HFFc6 (cell line): Measurements from ENCODE around the gene WNT3A. TPM values are rescaled to one million over a fixed set of nuclear protein-coding genes. Genes with fewer than 3 reads are reported as not detected.
A peak's percentile ranks its signal among the peaks of the same experiment; 100 is the strongest.

Source experiments
- DNase-seq: peaks from one replicate; pipeline ENCODE4 v3.0.0-alpha.2; 2018
- H3K27ac Mint-ChIP-seq: 2 replicates; pipeline ENCODE4 v1.8.0; 2020; ENCODE audit warnings: mild to moderate bottlenecking, mixed read lengths
- H3K27me3 Mint-ChIP-seq: 2 replicates; pipeline ENCODE4 v1.8.0; 2021; ENCODE audit warnings: mild to moderate bottlenecking, moderate library complexity, mixed read lengths; ENCODE audit not compliant: insufficient read depth
- H3K36me3 Mint-ChIP-seq: 2 replicates; pipeline ENCODE4 v1.8.0; 2021; ENCODE audit warnings: low read depth, mixed read lengths
- H3K4me1 Mint-ChIP-seq: 2 replicates; pipeline ENCODE4 v1.8.0; 2020; ENCODE audit warnings: low read depth, mixed read lengths
- H3K4me3 Mint-ChIP-seq: 2 replicates; pipeline ENCODE4 v1.8.0; 2020; ENCODE audit warnings: mild to moderate bottlenecking, moderate library complexity, mixed read lengths
- H3K9me3 Mint-ChIP-seq: 2 replicates; pipeline ENCODE4 v1.8.0; 2020; ENCODE audit warnings: mild to moderate bottlenecking, mixed read lengths
- total RNA-seq, 6 experiments: library from RNA; stranded (reverse); fragmentation: NEBNext Ultra II Directional; extraction: Animal tissue kit (Norgen Biotek cat#: 25700); gene quantifications; 2 replicates in 1 of 6; 3 replicates in 5 of 6; pipeline ENCODE4 v1.2.3, GENCODE V29; 2021
- TF ChIP-seq, protein P1 (sequence below): fragments of 200-600 bp; sonication (generic); IDR thresholded peaks from 2 replicates; pipeline ENCODE4 v1.5.0; 2021; ENCODE audit warnings: antibody characterized with exemption, mild to moderate bottlenecking

The WNT3A gene
- total RNA-seq, 6 experiments from 2014 or later: not detected

DNA sequence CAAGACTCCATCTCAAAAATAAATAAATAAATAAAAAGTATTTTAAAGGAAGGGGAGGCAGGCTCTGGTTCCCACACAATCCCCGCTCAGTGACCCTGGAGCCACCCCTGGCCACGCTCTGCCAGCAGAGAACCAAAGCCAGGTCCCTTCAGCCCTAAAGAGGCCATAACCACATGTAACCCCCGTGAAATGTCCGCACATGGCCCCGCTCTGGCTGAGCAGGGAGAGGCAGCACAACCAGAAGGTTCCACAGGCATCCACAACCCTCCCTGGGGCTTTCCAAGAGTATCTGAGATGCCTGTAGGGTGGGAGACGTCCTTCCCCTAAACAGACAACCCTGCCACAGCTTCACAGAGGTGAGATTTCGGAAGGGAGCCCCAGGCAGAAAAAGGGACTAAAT is 74.3 kb downstream of the WNT3A start:
- peaks cover 22% of the 10 kb centered on the region for H3K36me3 Mint-ChIP-seq
- DNase-seq: no peak
- TF ChIP-seq, protein P1, sequence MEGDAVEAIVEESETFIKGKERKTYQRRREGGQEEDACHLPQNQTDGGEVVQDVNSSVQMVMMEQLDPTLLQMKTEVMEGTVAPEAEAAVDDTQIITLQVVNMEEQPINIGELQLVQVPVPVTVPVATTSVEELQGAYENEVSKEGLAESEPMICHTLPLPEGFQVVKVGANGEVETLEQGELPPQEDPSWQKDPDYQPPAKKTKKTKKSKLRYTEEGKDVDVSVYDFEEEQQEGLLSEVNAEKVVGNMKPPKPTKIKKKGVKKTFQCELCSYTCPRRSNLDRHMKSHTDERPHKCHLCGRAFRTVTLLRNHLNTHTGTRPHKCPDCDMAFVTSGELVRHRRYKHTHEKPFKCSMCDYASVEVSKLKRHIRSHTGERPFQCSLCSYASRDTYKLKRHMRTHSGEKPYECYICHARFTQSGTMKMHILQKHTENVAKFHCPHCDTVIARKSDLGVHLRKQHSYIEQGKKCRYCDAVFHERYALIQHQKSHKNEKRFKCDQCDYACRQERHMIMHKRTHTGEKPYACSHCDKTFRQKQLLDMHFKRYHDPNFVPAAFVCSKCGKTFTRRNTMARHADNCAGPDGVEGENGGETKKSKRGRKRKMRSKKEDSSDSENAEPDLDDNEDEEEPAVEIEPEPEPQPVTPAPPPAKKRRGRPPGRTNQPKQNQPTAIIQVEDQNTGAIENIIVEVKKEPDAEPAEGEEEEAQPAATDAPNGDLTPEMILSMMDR: no peak
- peak overlapping the region; percentile 87 for H3K4me3 Mint-ChIP-seq
- H3K4me1 Mint-ChIP-seq: peaks cover 24% of the 10 kb centered on the region
- H3K27ac Mint-ChIP-seq: peak overlapping the region; percentile 63
- H3K27me3 Mint-ChIP-seq: peaks cover 6% of the 10 kb centered on the region
- H3K9me3 Mint-ChIP-seq: no peaks in the 10 kb centered on the region

DNA sequence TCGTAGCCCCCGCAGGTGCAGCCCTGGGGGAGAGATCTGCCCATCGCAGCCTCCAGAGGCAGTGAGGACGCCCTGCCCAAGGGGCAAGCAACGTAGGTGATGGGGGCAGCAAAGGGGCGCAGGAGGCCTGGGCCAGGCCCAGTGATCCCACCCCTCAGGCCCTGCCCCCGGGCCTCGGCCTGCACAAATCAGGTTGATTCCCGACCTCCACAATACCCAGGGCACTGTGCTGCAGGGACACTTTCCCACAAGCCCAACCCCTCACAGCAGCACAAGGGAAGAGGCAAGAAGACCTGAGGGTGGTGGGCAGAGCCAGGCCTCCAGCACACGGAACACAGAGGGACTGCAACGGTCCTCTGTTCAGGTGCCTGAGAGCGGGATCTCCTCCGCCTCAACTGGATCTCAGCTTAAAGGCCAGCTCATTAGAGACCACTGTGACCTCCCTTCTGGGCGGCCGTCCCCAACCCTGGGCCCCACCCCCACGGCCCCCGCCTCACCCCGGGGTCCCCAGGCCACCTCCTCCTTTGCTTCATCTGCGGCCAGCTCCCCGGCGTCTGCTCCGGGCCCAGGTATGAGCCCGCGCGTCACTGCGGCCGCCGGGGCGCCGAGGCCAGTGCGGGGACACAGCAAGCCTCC is 74.9 kb downstream of the WNT3A start:
- peaks cover 30% of the 10 kb centered on the region for H3K4me1 Mint-ChIP-seq
- peak overlapping the region; percentile 95 for H3K27ac Mint-ChIP-seq
- DNase-seq: no peak
- H3K4me3 Mint-ChIP-seq: peak overlapping the region; percentile 87
- peaks cover 6% of the 10 kb centered on the region for H3K27me3 Mint-ChIP-seq
- no peaks in the 10 kb centered on the region for H3K9me3 Mint-ChIP-seq
- H3K36me3 Mint-ChIP-seq: peaks cover 22% of the 10 kb centered on the region
- TF ChIP-seq, protein P1: no peak

DNA sequence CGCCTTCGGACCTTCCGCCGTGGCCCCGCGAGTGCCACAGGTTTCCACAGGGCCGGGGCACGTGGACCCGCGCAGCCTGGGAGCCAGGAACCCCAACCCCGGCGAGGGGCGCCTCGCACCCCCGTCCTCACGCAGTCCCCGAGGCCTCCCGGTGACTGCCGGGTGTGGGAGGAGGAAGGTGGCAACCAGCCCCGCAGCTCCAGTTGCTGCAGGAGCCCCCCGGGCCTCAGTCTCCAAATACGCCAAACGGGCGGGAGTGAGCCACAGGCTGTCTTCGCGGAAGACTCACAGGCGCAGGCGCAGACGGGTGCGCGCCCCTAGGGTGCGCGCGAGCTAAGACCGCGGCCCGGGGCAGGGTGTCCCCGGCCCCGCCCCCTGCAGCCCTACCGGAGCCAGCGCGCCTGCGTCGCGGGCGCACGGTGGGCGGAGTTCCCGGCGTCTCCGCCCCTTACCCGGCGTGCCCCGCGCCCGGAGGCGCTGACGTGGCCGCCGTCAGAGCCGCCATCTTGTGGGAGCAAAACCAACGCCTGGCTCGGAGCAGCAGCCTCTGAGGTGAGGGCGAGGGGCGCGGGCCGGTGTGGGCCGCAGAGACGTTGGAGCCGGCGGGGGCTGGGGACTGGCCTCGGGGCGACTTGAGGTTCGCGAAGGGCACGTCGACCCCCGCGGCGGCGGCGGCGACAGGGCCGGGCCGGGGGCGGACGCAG is 75.6 kb downstream of the WNT3A start, which contains the start of gene ARF1:
Gene ARF1, plus strand, starts transcription at position 495 of the 704 bp plus-strand sequence. CDS start 14,407 bp downstream, outside the sequence.
- peaks cover 6% of the 10 kb centered on the region for H3K27me3 Mint-ChIP-seq
- H3K27ac Mint-ChIP-seq: peak within 1 kb of the TSS; percentile 95
- TF ChIP-seq, protein P1: peak; percentile 39
- no peaks in the 10 kb centered on the region for H3K9me3 Mint-ChIP-seq
- peak; percentile 82 for DNase-seq
- peaks cover 37% of the 10 kb centered on the region for H3K4me1 Mint-ChIP-seq
- peaks cover 23% of the 10 kb centered on the region for H3K36me3 Mint-ChIP-seq
- H3K4me3 Mint-ChIP-seq: peak within 1 kb of the TSS; percentile 98

DNA sequence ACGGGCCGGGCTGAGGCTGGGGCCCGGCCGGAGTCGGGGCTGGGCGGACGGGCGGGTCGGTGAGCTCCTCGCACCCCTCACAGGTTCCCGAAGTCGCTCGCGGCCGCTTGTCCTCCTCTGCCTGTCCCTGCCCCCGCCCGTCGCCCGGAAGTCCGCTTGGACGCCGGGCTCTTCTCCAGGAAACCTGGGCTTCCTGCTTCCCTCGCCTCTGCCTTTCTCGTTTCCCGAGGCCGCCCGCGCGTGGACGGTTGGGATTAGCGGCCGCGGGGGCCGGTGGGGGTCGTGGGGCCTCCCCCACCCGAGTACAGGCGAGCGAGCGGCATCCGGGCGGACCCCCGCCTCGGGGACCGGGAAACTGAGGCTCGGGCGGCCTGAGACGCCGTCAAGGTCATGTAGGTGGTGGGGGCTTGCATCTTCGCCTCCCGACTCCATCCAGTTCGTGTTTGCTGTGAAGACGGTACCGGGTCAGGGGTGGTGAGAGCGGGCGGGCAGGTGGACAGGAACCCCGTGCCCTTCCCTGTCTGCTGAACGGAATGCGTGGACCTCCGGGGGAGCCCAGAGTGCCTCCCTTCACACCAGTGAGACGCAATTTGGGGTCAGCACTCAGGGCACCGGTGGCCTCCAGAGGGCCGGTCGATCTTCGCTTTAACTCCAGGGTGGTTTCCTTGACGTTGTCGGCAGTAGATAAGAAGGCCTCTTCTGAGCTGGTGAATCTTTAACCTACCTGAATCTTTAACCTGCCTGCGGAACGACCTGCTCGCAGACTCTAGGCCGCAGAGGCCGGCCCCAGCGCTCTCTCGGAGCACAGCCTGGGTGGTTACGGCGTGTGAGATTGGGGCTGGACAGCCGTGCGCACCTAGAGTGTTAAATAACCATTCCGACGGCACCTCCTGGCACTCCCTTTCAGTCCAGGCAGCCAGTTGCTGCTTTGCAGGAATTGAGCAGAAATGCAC is 76.4 kb downstream of the WNT3A start:
- TF ChIP-seq, protein P1: no peak
- Mint-ChIP-seq H3K27ac (peak overlapping the region; percentile 95), H3K27me3 (peaks cover 11% of the 10 kb centered on the region), H3K4me3 (peak overlapping the region; percentile 98), H3K9me3 (no peaks in the 10 kb centered on the region), H3K36me3 (peaks cover 31% of the 10 kb centered on the region), H3K4me1 (peaks cover 45% of the 10 kb centered on the region)
- DNase-seq: no peak

DNA sequence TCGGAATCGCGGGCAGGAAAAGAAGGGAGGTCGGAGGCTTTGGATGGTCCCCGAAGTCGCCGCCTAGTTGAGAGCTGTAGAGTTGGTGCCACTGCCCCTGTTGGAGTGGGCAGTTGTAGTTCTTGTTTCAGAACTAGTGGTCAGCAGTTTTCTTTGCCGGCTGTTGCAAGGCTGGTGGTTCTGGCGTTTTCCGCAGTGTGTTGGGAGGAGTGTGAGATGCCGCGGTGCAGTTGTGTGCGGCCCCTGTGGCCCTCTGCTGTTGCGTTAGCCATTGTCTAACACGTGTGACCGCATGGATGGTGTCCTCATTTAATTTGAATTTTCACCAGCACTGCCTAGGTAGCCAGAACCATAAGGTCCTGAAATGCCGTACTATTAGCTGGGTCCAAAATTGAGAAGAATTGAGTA is 77.1 kb downstream of the WNT3A start:
- peaks cover 52% of the 10 kb centered on the region for H3K4me1 Mint-ChIP-seq
- peaks cover 35% of the 10 kb centered on the region for H3K36me3 Mint-ChIP-seq
- no peaks in the 10 kb centered on the region for H3K9me3 Mint-ChIP-seq
- H3K27me3 Mint-ChIP-seq: peaks cover 11% of the 10 kb centered on the region
- peak overlapping the region; percentile 98 for H3K4me3 Mint-ChIP-seq
- TF ChIP-seq, protein P1: no peak
- DNase-seq: no peak
- peak overlapping the region; percentile 95 for H3K27ac Mint-ChIP-seq
